ENCODE results near the gene NAPB.

NAPB gene

GRCh38 chr20:23425129-23425528 lies 3.8 kb upstream of the NAPB start:
- Mint-ChIP-seq H3K36me3 (no peaks in the 10 kb centered on the region), H3K27me3 (peaks cover 4% of the 10 kb centered on the region), H3K4me1 (peaks cover 5% of the 10 kb centered on the region), H3K9me3 (no peaks in the 10 kb centered on the region), H3K27ac (no peak overlapping the region), H3K4me3 (no peak overlapping the region)
- DNase-seq (ENCODE audit: low spot score in 2 of 2) (no peak), ATAC-seq (ENCODE audit: low read depth) (no peak)

GRCh38 chr20:23419995-23420901 lies 1.0 kb downstream of the NAPB start:
- no peaks in the 10 kb centered on the region for H3K9me3 Mint-ChIP-seq
- peak overlapping the region; percentile 93 for H3K4me3 Mint-ChIP-seq
- peak overlapping the region; percentile 91 for H3K27ac Mint-ChIP-seq
- ATAC-seq (ENCODE audit: low read depth) (peak; percentile 16), DNase-seq (ENCODE audit: low spot score in 2 of 2) (peak; percentile 17 to 37)
- H3K27me3 Mint-ChIP-seq: peaks cover 4% of the 10 kb centered on the region
- H3K36me3 Mint-ChIP-seq: no peaks in the 10 kb centered on the region
- H3K4me1 Mint-ChIP-seq: peaks cover 8% of the 10 kb centered on the region

- H3K27ac Mint-ChIP-seq: peak overlapping the region; percentile 41
- H3K4me1 Mint-ChIP-seq: peaks cover 8% of the 10 kb centered on the region
- ATAC-seq (ENCODE audit: low read depth) (no peak), DNase-seq (ENCODE audit: low spot score in 2 of 2) (no peak)
- H3K27me3 Mint-ChIP-seq: peaks cover 4% of the 10 kb centered on the region
- peak overlapping the region; percentile 93 for H3K4me3 Mint-ChIP-seq
- H3K36me3 Mint-ChIP-seq: no peaks in the 10 kb centered on the region
- H3K9me3 Mint-ChIP-seq: no peaks in the 10 kb centered on the region
Observed at GRCh38 chr20:23419657-23419994, 1.7 kb downstream of the NAPB start.

GRCh38 chr20:23417861-23418260 lies 3.4 kb downstream of the NAPB start:
- ATAC-seq (ENCODE audit: low read depth) (no peak), DNase-seq (ENCODE audit: low spot score in 2 of 2) (no peak)
- Mint-ChIP-seq H3K36me3 (no peaks in the 10 kb centered on the region), H3K4me1 (peaks cover 8% of the 10 kb centered on the region), H3K4me3 (no peak overlapping the region), H3K27ac (no peak overlapping the region), H3K27me3 (no peaks in the 10 kb centered on the region), H3K9me3 (no peaks in the 10 kb centered on the region)

- Mint-ChIP-seq H3K27ac (no peak overlapping the region), H3K4me1 (peaks cover 5% of the 10 kb centered on the region), H3K9me3 (no peaks in the 10 kb centered on the region), H3K27me3 (no peaks in the 10 kb centered on the region), H3K4me3 (no peak overlapping the region), H3K36me3 (no peaks in the 10 kb centered on the region)
- no peak for ATAC-seq (ENCODE audit: low read depth)
- DNase-seq (ENCODE audit: low spot score in 2 of 2): no peak
Observed at GRCh38 chr20:23415959-23416583, 5.2 kb downstream of the NAPB start.

GRCh38 chr20:23415555-23415954 lies 5.7 kb downstream of the NAPB start:
- H3K36me3 Mint-ChIP-seq: no peaks in the 10 kb centered on the region
- no peaks in the 10 kb centered on the region for H3K27me3 Mint-ChIP-seq
- peaks cover 5% of the 10 kb centered on the region for H3K4me1 Mint-ChIP-seq
- H3K27ac Mint-ChIP-seq: no peak overlapping the region
- DNase-seq (ENCODE audit: low spot score in 2 of 2): no peak
- no peak for ATAC-seq (ENCODE audit: low read depth)
- no peak overlapping the region for H3K4me3 Mint-ChIP-seq
- no peaks in the 10 kb centered on the region for H3K9me3 Mint-ChIP-seq

GRCh38 chr20:23414526-23415188 lies 6.6 kb downstream of the NAPB start:
- DNase-seq (ENCODE audit: low spot score in 2 of 2) (no peak), ATAC-seq (ENCODE audit: low read depth) (no peak)
- H3K9me3 Mint-ChIP-seq: no peaks in the 10 kb centered on the region
- H3K4me1 Mint-ChIP-seq: peaks cover 7% of the 10 kb centered on the region
- no peak overlapping the region for H3K4me3 Mint-ChIP-seq
- no peaks in the 10 kb centered on the region for H3K27me3 Mint-ChIP-seq
- no peaks in the 10 kb centered on the region for H3K36me3 Mint-ChIP-seq
- H3K27ac Mint-ChIP-seq: no peak overlapping the region

- DNase-seq (ENCODE audit: low spot score in 2 of 2) (no peak), ATAC-seq (ENCODE audit: low read depth) (no peak)
- Mint-ChIP-seq H3K27me3 (no peaks in the 10 kb centered on the region), H3K4me1 (peaks cover 7% of the 10 kb centered on the region), H3K4me3 (no peak overlapping the region), H3K36me3 (no peaks in the 10 kb centered on the region), H3K9me3 (no peaks in the 10 kb centered on the region), H3K27ac (no peak overlapping the region)
Observed at GRCh38 chr20:23413862-23414422, 7.3 kb downstream of the NAPB start.

GRCh38 chr20:23412026-23412425 lies 9.3 kb downstream of the NAPB start:
- H3K36me3 Mint-ChIP-seq: no peaks in the 10 kb centered on the region
- H3K27me3 Mint-ChIP-seq: no peaks in the 10 kb centered on the region
- ATAC-seq (ENCODE audit: low read depth): no peak
- H3K9me3 Mint-ChIP-seq: no peaks in the 10 kb centered on the region
- H3K4me3 Mint-ChIP-seq: no peak overlapping the region
- H3K4me1 Mint-ChIP-seq: peaks cover 13% of the 10 kb centered on the region
- H3K27ac Mint-ChIP-seq: no peak overlapping the region
- no peak for DNase-seq (ENCODE audit: low spot score in 2 of 2)

- H3K9me3 Mint-ChIP-seq: no peaks in the 10 kb centered on the region
- ATAC-seq (ENCODE audit: low read depth) (no peak), DNase-seq (ENCODE audit: low spot score in 2 of 2) (no peak)
- H3K36me3 Mint-ChIP-seq: no peaks in the 10 kb centered on the region
- no peaks in the 10 kb centered on the region for H3K27me3 Mint-ChIP-seq
- H3K4me3 Mint-ChIP-seq: no peak overlapping the region
- H3K4me1 Mint-ChIP-seq: peaks cover 13% of the 10 kb centered on the region
- H3K27ac Mint-ChIP-seq: no peak overlapping the region
Observed at GRCh38 chr20:23410916-23411695, 10.2 kb downstream of the NAPB start.

- DNase-seq (ENCODE audit: low spot score in 2 of 2) (no peak), ATAC-seq (ENCODE audit: low read depth) (no peak)
- Mint-ChIP-seq H3K27me3 (no peaks in the 10 kb centered on the region), H3K27ac (no peak overlapping the region), H3K9me3 (no peaks in the 10 kb centered on the region), H3K4me3 (no peak overlapping the region), H3K36me3 (no peaks in the 10 kb centered on the region), H3K4me1 (peaks cover 15% of the 10 kb centered on the region)
Observed at GRCh38 chr20:23409800-23410199, 11.5 kb downstream of the NAPB start.

- Mint-ChIP-seq H3K27ac (peak overlapping the region; percentile 88), H3K4me1 (peaks cover 17% of the 10 kb centered on the region), H3K36me3 (peaks cover 1% of the 10 kb centered on the region), H3K9me3 (no peaks in the 10 kb centered on the region), H3K27me3 (no peaks in the 10 kb centered on the region), H3K4me3 (no peak overlapping the region)
- DNase-seq (ENCODE audit: low spot score in 2 of 2): no peak
- no peak for ATAC-seq (ENCODE audit: low read depth)
Observed at GRCh38 chr20:23408957-23409356, 12.3 kb downstream of the NAPB start.

GRCh38 chr20:23407781-23408464 lies 13.4 kb downstream of the NAPB start:
- H3K4me1 Mint-ChIP-seq: peaks cover 17% of the 10 kb centered on the region
- no peak overlapping the region for H3K4me3 Mint-ChIP-seq

More at GRCh38 chr20:23407781-23408464, 13.4 kb downstream of the NAPB start:
- Mint-ChIP-seq H3K36me3 (peaks cover 1% of the 10 kb centered on the region), H3K27me3 (no peaks in the 10 kb centered on the region), H3K9me3 (no peaks in the 10 kb centered on the region), H3K27ac (peak overlapping the region; percentile 88)
- ATAC-seq (ENCODE audit: low read depth) (peak; percentile 99), DNase-seq (ENCODE audit: low spot score in 2 of 2) (peak; percentile 25 to 46)

Measured in memory B cell (primary cell).